Stimulated activated CD8-positive, alpha-beta memory T cell treated with anti-CD3 and anti-CD28 coated beads, Interleukin-7, amount 100 ng/mL, for 48 hours (primary cell): Measurements from ENCODE around the gene USF2.
"Not testable (repeated sequence)": the region's sequence is repeated elsewhere in the genome, so short reads cannot be mapped to it uniquely, and the experiment has no call there.

Experiments
- DNase-seq, 2 donors: peaks; one replicate each; pipeline ENCODE4 v3.0.0-alpha.2; 2020; ENCODE audit warnings: low read depth in 1 of 2; ENCODE audit errors: extremely low read depth in 1 of 2

Gene USF2

GRCh38 chr19:35268536-35269437, at the start of gene USF2:
TSS of gene USF2 (plus strand) at chr19:35268962. CDS start at chr19:35269102, 140 bp downstream.
- no peak for DNase-seq

- no peak for DNase-seq
Measured at GRCh38 chr19:35219008-35219407, 49.8 kb upstream of the USF2 start.

DNA sequence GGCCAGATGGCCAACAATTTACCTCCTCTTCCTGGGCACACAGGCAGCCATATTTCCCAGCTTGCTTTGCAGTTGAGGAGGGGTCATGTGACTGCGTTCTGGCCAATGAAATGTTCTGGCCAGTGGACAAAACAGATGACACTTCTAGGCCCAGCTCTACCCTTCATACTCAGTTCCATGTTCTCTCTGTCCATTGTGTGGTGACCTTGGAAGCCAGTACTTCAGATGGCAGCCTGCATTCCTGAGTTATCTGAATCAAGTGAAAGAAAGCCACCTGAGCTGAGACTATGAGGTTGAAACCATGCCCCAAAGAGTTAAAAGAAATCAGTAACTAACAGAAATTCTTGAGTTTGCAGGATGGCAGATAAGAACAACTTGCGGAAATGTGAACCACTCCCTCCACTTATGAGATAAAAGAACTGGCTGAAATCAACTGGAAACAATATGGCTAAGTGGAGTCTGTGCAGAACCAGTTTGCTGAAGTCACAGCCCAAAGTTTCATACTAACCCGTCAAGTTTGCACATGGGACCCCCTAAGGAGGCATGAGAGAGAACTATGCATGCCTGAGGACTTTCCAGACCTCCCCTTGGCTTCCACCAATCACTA, 48.3 kb upstream of the USF2 start:
- no peak for DNase-seq

- not testable (repeated sequence) for DNase-seq
Measured at GRCh38 chr19:35220973-35221590, 47.7 kb upstream of the USF2 start.

GRCh38 chr19:35222373-35223015, 46.3 kb upstream of the USF2 start:
- DNase-seq, result no peak

DNA sequence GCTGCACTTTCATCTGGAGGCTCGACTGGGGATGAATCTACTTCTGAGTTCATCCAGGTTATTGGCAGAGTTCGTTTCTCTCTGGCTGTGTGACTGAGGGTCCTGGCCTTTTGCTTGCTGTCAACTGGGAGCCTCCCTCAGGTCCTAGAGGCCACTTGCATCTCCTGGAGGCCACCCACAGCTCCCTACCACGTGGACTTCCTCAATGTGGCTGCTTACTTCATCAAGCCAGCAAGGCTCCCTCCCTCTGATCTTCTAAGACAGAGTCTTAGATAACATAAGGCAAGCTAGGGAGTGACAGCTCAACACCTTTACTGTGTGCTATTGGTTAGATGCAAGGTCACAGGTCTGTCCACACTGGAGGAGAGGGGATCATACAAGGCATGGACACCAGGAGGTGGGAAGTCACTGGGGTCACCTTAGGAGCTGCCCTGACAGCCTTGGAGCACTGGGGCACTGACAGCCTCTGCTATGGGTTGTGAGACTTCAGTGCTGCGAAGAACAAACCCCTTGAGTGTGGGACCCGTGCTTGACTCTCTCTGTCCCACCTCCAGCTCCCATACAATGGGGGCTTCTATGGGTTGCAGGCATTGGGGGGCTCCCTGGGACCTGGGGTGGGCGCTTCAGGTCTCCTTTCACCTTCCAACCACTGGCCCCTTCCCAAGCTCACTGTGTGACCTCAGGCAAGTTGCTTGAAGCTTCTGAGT, 45.5 kb upstream of the USF2 start:
- no peak for DNase-seq

DNA sequence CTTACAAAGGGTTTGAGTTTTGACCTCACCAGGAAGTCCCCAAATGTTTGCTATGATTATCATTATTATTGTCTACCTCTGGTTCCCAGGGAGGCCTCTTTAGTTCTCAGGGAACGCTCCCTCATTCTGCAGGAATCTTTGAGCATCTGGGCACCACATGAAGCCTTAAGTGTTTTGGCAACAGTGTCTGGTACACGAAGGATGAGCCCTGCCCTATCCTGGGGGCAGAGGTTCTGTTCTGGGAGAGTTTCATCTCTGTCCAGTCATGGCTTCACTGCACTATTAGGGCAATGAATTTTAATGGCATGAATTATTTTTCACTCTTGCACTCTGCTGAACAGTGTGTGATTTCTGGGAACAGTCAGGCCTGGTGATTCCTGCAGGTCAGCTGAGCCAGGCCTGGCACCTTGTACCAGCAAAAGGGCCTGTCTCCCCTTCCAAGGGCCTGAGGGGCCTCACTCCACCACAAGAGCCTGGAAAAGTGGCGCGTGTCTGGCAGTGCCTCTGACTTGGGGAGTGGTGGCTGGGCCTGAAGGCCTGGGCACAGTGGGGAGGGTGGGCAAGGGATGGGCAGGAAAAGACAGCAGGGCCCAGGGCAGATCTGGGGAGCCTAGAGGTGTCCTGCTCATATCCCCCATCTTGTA, 44.8 kb upstream of the USF2 start:
- no peak for DNase-seq

GRCh38 chr19:35224681-35225571, 43.8 kb upstream of the USF2 start:
- DNase-seq, result no peak

DNA sequence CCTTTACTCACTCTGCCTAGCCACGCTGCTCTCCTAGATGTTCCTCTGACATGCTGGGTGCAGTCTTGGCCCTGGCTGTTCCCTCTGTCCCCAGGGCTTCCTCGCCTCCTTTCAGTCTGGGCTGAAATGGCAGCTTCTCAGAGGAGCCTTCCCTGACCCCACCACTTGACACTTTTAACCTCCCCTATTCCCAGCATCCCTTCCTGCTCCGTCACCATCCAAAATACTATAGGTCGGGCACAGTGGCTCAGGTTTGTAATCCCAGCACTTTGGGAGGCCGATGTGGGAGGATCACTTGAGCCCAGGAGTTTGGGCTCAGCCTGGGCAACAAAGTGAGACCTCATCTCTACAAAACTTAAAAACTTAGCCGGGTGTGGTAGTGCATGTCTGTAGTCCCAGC, 42.8 kb upstream of the USF2 start:
- no peak for DNase-seq

- DNase-seq, result no peak
Measured at GRCh38 chr19:35226748-35227147, 42.0 kb upstream of the USF2 start.

DNA sequence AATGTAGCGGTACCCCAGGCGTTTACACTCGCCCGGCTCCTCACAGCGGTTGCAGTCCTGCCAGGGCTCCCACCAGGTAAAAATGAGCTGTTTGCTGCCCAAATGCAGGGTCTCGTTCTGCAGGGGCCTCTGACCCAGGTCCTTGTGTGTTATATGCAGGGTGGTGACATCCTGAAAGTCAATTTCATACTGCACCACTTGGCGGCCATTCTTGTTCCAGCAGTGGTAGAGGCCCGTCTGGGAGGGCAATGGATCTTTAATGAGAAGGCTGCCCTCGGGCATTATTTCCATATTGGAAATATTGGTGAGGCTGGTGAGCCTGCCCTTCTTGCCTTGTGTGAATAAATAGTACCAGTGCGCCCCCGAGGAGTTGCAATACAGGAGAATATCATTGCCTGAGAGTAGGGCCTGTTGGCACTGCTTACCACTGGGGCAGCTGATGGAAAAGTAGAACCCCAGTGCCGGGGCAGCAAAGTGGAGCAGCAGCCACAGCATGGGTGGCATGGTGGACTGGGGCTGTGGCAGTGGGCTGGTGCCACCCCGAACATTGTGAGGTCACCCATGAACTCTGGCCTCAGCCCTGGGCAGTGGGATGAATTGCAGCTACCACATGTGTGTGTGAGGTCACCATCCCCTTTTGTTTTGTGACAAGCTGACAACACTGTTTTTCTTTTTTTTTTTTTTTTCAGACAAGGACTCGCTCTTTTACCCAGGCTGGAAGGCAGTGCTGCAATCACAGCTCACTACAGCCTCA, 40.4 kb upstream of the USF2 start, which contains the start of gene FAM187B:
Gene FAM187B, minus strand, starts transcription at position 563 of the 754 bp plus-strand sequence. Its CDS starts 59 bp downstream, at position 504.
- DNase-seq, result no peak

DNA sequence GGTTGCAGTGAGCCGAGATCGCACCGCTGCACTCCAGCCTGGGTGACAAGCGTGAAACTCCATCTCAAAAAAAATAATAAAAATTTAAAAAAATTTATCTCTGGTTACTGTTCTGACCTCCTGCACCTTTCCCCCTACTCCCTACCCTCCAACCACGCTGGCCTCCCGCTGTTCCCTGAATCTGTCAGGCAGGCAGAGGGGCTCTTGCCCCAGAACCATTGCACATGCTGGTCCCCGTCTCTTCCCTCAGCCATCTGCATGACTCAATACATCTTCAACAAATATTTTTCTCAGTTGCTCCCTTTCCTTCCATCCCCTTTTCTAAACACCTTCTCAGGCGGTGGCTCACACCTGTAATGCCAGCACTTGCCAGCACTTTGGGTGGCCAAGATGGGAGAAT, 39.2 kb upstream of the USF2 start:
- DNase-seq, result no peak

GRCh38 chr19:35231956-35232645, 36.7 kb upstream of the USF2 start:
- DNase-seq, result no peak

DNA sequence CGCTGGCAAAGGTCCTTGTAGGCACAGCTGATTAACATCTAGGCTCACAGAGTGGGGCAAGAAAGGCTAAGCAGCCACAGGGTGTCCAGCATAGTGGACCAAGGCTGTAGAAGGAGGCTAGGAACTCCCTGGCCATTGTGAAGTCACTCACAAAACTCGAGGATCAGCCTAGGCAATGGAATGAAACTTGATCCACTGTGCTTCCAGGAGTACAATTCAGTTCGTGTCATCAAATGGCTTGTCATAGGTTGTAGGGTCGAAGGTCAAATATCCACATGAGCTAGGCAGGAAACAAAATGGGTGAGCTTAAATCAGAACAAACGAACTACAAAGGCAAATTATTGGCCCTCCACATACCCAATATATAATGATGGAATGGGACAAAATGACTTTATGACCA, 35.9 kb upstream of the USF2 start:
- no peak for DNase-seq

DNA sequence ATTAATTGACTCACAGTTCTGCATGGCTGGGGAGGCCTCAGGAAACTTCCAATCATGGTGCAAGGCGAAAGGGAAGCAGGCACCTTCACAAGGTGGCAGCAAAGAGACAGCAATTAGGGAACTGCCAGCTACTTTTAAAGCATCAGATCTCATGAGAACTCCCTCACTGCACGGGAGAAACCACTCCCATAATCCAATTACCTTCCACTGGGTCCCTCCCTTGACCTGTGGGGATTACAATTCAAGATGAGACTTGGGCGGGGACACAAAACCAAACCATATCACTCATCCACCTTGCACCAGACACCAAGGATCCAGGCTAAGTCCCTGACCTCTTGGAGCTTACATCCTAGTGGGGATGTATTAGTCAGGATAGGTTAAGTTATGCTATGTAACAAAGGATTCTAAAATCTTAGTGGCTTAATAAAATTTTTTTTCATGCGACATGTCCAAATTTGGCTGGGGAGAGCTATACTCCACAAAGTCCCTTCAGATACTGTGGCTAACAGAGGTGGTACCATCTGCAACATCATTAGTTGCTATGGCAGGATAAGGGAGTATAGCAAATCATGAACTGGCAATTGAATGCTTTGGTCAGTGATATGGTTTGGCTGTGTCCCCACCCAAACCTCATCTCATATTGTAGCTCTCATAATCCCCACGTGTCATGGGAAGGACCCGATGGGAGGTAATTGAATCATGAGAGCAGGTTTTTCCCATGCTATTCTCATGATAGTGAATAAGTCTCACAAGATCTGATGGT, 31.9 kb upstream of the USF2 start:
- DNase-seq, result no peak

- DNase-seq, result not testable (repeated sequence)
Measured at GRCh38 chr19:35239597-35239996, 29.2 kb upstream of the USF2 start.

DNA sequence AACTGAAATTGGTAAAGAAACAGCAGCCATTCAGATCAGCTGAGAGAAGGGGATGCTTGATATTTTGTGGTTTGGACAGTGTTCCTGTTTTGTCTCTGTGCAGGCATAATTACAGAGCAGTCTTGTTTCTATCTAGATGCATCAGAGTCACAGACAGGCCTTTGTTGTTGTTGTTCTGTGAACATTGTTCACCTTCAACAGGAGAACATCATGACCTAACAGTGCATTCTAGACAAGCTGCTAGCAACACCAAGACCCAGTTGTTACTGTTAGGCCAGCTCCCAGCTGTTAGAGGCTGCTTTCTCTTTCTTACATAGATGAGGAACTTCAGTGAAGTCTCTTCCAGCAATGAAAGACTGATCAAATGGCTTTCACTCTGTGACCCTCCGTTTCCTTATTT, 28.4 kb upstream of the USF2 start:
- no peak for DNase-seq
